NT2/D1 (cell line): ENCODE data around the gene TSC2.
"Not testable (repeated sequence)": the region's sequence is repeated elsewhere in the genome, so short reads cannot be mapped to it uniquely, and the experiment has no call there.

Source experiments
- DNase-seq: peaks from one replicate; pipeline ENCODE4 v3.0.0-alpha.2; 2011; ENCODE audit warnings: low read depth, low spot score
- H3K27me3 ChIP-seq: 2 replicates; pipeline ENCODE4 v1.6.0; 2011; ENCODE audit warnings: mild to moderate bottlenecking; ENCODE audit not compliant: insufficient read length, insufficient read depth
- H3K36me3 ChIP-seq: 2 replicates; pipeline ENCODE4 v1.6.1; 2011; ENCODE audit warnings: mild to moderate bottlenecking, low read length, mixed read lengths; ENCODE audit not compliant: insufficient read depth, insufficient read length
- H3K4me1 ChIP-seq: 2 replicates; pipeline ENCODE4 v1.5.1; 2011; ENCODE audit not compliant: insufficient read depth, insufficient read length
- H3K4me3 ChIP-seq: 2 replicates; pipeline ENCODE4 v1.5.1; 2011; ENCODE audit warnings: low read depth; ENCODE audit not compliant: insufficient read length
- H3K9ac ChIP-seq: 2 replicates; pipeline ENCODE4 v1.6.0; 2011; ENCODE audit warnings: low read depth; ENCODE audit not compliant: insufficient read length
- H3K9me3 ChIP-seq: 2 replicates; pipeline ENCODE4 v1.5.1; 2011; ENCODE audit warnings: mild to moderate bottlenecking, low read length; ENCODE audit not compliant: insufficient read depth
- SUZ12 ChIP-seq: IDR thresholded peaks from 2 replicates; pipeline ENCODE4 v1.6.1; 2011; ENCODE audit not compliant: insufficient read length, insufficient read depth; ENCODE audit errors: extremely low read depth
- YY1 ChIP-seq: IDR thresholded peaks from 2 replicates; pipeline ENCODE4 v1.6.1; 2011; ENCODE audit not compliant: insufficient read length, insufficient read depth
- ZNF274 ChIP-seq: IDR thresholded peaks from 2 replicates; pipeline ENCODE4 v1.6.1; 2011; ENCODE audit warnings: mild to moderate bottlenecking, low read depth, low read length

Gene TSC2

GRCh38 chr16:2096853-2097595 is 49.2 kb downstream of the TSC2 start:
- Histone ChIP-seq H3K4me3 (no peak overlapping the region), H3K9ac (no peak overlapping the region), H3K27me3 (no peaks in the 10 kb centered on the region), H3K9me3 (no peaks in the 10 kb centered on the region), H3K36me3 (peaks cover 68% of the 10 kb centered on the region), H3K4me1 (peaks cover 2% of the 10 kb centered on the region)
- TF ChIP-seq YY1 (no peak), ZNF274 (no peak), SUZ12 (no peak)
- DNase-seq = no peak

GRCh38 chr16:2097689-2098088 is 49.9 kb downstream of the TSC2 start:
- H3K27me3 ChIP-seq, H3K4me3 ChIP-seq, DNase-seq, H3K9ac ChIP-seq, H3K9me3 ChIP-seq, H3K4me1 ChIP-seq: not testable (repeated sequence)
- peaks cover 66% of the 10 kb centered on the region for H3K36me3 ChIP-seq

DNA sequence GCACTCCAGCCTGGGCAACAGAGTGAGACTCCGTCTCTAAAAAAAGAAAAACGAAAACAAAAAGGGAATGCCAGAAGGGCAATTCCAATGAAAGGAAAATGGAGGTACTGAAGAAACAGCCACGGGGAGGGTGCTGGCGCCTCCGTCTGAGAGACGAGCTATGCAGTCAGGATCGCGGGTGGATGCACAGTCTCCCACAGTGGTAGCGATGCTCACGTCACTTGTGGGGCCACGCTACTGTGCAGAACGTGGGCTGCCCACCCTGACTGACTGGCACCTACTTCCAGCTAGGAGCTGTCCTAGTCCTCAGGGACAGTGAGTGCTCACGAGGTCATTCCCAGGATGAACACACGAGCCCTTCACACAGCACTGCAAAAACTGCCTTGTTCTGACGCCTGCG is 53.8 kb downstream of the TSC2 start:
- not testable (repeated sequence) for H3K9ac ChIP-seq, H3K9me3 ChIP-seq, H3K27me3 ChIP-seq, DNase-seq, H3K4me3 ChIP-seq, H3K4me1 ChIP-seq
- H3K36me3 ChIP-seq = peaks cover 44% of the 10 kb centered on the region

GRCh38 chr16:2102471-2102870 is 54.7 kb downstream of the TSC2 start:
- H3K36me3 ChIP-seq = peaks cover 41% of the 10 kb centered on the region
- H3K9ac ChIP-seq = no peak overlapping the region
- no peak for DNase-seq
- H3K9me3 ChIP-seq = no peaks in the 10 kb centered on the region
- no peaks in the 10 kb centered on the region for H3K27me3 ChIP-seq
- H3K4me1 ChIP-seq = no peaks in the 10 kb centered on the region
- H3K4me3 ChIP-seq = no peak overlapping the region
- TF ChIP-seq SUZ12 (no peak), ZNF274 (no peak), YY1 (no peak)

DNA sequence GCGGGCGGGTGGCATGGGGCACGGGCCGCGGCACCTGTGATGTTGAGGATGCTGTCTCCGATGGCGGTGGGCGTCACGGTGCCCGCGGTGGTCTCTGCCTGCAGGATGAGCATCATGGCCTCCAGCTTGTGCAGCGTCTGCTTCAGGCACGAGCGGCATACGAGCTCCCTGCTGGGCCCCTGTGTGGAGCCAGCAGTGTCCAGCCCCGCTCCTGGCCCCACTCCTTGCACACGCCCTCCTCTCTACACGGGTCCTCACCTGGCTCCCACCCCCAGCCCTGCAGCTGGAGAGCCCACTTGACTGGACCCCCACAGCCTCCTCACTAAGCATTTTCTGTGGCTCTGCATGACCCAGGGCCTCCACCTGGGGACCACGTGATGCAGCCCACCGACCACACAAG is 56.7 kb downstream of the TSC2 start:
- not testable (repeated sequence) for DNase-seq, H3K27me3 ChIP-seq
- peaks cover 46% of the 10 kb centered on the region for H3K36me3 ChIP-seq

GRCh38 chr16:2105291-2105690 is 57.5 kb downstream of the TSC2 start:
- not testable (repeated sequence) for H3K27me3 ChIP-seq, H3K4me1 ChIP-seq, DNase-seq, H3K4me3 ChIP-seq, H3K9me3 ChIP-seq, H3K9ac ChIP-seq
- H3K36me3 ChIP-seq = peaks cover 39% of the 10 kb centered on the region

More for the DNA sequence above, 56.7 kb downstream of the TSC2 start:
- H3K9ac ChIP-seq, H3K4me3 ChIP-seq, H3K9me3 ChIP-seq, H3K4me1 ChIP-seq: not testable (repeated sequence)

DNA sequence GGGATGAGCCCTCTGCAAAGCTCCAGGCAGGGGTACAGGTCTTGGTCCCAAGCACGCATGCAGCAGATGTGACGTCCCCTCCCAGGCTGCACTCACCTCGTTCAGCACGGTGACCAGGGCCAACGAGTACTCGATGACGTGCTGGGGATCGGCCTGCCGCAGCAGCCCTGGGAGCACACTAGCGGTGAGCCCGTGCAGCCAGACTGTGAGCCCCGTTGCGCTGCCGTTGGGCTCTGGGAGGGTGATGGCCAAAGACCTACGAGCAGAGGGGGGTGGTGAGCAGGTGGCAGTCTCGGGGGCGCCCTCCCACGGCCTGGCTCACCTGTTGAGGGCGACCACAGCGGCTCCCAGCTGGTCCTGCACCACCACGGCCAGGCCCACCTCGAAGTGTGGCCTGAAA is 58.0 kb downstream of the TSC2 start:
- not testable (repeated sequence) for H3K4me3 ChIP-seq, H3K27me3 ChIP-seq, H3K9ac ChIP-seq, H3K4me1 ChIP-seq, DNase-seq, H3K9me3 ChIP-seq
- peaks cover 41% of the 10 kb centered on the region for H3K36me3 ChIP-seq

DNA sequence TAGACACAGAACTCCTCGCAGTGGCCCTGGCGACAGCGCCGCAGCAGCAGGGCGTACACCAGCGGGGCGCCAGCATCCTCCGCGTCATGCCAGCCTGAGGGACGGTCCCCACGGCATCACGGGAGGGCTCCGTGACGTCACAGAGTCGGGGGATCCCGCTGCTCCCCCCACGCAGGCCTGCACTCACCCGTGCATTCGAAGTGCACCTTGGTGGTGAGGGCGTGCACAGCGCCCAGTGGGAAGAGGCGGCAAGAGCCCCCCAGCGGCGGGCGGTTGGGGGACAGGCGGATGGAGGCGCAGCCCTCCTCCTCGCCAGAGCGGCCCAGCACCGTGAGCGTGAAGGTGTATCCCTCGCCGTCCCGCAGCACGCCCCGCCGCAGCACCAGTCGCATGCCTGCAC is 58.4 kb downstream of the TSC2 start:
- H3K4me1 ChIP-seq, H3K9me3 ChIP-seq, DNase-seq, H3K27me3 ChIP-seq, H3K4me3 ChIP-seq, H3K9ac ChIP-seq: not testable (repeated sequence)
- H3K36me3 ChIP-seq = peaks cover 45% of the 10 kb centered on the region

DNA sequence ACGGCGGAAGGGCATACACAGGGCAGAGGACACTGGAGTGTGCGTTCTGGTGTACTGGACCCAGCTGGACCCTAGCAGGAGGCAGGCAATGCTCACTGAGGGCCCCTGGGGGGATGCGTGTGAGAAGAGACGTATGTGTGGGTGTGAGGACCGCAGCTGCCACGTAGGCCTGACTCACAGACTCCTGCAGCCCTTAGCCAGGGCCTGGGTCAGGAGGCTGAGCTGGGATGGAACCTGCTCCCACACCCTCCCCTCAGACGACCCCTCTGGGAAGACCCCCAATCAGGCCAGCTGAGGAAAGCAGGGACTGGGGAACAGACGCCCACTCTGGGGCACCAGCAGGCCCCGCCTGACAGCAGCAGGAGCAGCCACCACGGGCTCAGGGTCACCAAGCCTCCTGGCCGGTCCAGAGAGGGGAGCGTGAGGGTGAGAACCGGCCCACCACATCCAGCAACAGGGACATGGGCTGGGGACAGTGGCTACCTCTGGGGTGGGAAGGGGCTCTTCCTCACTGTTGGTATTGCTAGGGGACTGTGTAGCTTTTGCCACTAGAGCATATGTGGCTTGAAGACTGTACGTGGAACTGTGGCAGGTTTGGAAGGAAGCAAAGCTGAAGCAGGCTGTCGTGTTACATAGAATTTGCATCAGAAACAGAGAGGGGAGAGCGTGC is 59.5 kb downstream of the TSC2 start:
- DNase-seq, H3K4me1 ChIP-seq: not testable (repeated sequence)

GRCh38 chr16:2107791-2108125 is 60.0 kb downstream of the TSC2 start:
- DNase-seq, H3K4me3 ChIP-seq, H3K9me3 ChIP-seq, H3K9ac ChIP-seq, H3K27me3 ChIP-seq, H3K4me1 ChIP-seq: not testable (repeated sequence)
- peaks cover 46% of the 10 kb centered on the region for H3K36me3 ChIP-seq

More for the DNA sequence above, 59.5 kb downstream of the TSC2 start:
- not testable (repeated sequence) for H3K4me3 ChIP-seq, H3K9ac ChIP-seq, H3K27me3 ChIP-seq, H3K9me3 ChIP-seq
- H3K36me3 ChIP-seq = peaks cover 48% of the 10 kb centered on the region

GRCh38 chr16:2108446-2109270 is 60.9 kb downstream of the TSC2 start:
- not testable (repeated sequence) for H3K4me3 ChIP-seq, H3K9me3 ChIP-seq, H3K4me1 ChIP-seq, H3K27me3 ChIP-seq, DNase-seq, H3K9ac ChIP-seq
- peaks cover 47% of the 10 kb centered on the region for H3K36me3 ChIP-seq
